Stimulated activated CD4-positive, alpha-beta T cell treated with anti-CD3 and anti-CD28 coated beads, TNF-alpha, amount 100 ng/mL, for 4 hours (primary cell): Measurements from ENCODE around the gene CNTN5.
"Not testable (repeated sequence)": the region's sequence is repeated elsewhere in the genome, so short reads cannot be mapped to it uniquely, and the experiment has no call there.

ENCODE experiments used
- DNase-seq, 3 experiments: peaks; one replicate each; pipeline ENCODE4 v3.0.0-alpha.2; 2020; ENCODE audit warnings: low read depth in 3 of 3

Gene CNTN5

GRCh38 chr11:99275521-99275920 is 254.8 kb downstream of the CNTN5 start:
- no peak for DNase-seq

- no peak for DNase-seq
Observed at GRCh38 chr11:99277281-99277680, 256.5 kb downstream of the CNTN5 start.

- no peak for DNase-seq
Observed at GRCh38 chr11:99279266-99279665, 258.5 kb downstream of the CNTN5 start.

GRCh38 chr11:99281331-99281730 is 260.6 kb downstream of the CNTN5 start:
- DNase-seq: no peak

GRCh38 chr11:99297925-99298324 is 277.2 kb downstream of the CNTN5 start:
- not testable (repeated sequence) for DNase-seq

- no peak for DNase-seq
Observed at GRCh38 chr11:99307510-99308088, 286.9 kb downstream of the CNTN5 start.

GRCh38 chr11:99311870-99312269 is 291.1 kb downstream of the CNTN5 start:
- DNase-seq: no peak

GRCh38 chr11:99316776-99317520 is 296.2 kb downstream of the CNTN5 start:
- no peak for DNase-seq

- DNase-seq: no peak
Observed at GRCh38 chr11:99320769-99321290, 300.1 kb downstream of the CNTN5 start.

- DNase-seq: no peak
Observed at GRCh38 chr11:99325847-99326246, 305.1 kb downstream of the CNTN5 start.

GRCh38 chr11:99327066-99327465 is 306.3 kb downstream of the CNTN5 start:
- DNase-seq: no peak

GRCh38 chr11:99327527-99327926 is 306.8 kb downstream of the CNTN5 start:
- DNase-seq: no peak

GRCh38 chr11:99333621-99334020 is 312.9 kb downstream of the CNTN5 start:
- no peak for DNase-seq

- no peak for DNase-seq
Observed at GRCh38 chr11:99343117-99343516, 322.4 kb downstream of the CNTN5 start.

GRCh38 chr11:99349151-99349673 is 328.5 kb downstream of the CNTN5 start:
- no peak for DNase-seq

GRCh38 chr11:99351624-99352023 is 330.9 kb downstream of the CNTN5 start:
- no peak for DNase-seq

GRCh38 chr11:99352642-99353041 is 331.9 kb downstream of the CNTN5 start:
- no peak for DNase-seq

GRCh38 chr11:99366546-99366945 is 345.8 kb downstream of the CNTN5 start:
- DNase-seq: no peak

- DNase-seq: no peak
Observed at GRCh38 chr11:99368583-99368982, 347.8 kb downstream of the CNTN5 start.

GRCh38 chr11:99370549-99371216 is 349.9 kb downstream of the CNTN5 start:
- DNase-seq: no peak

- DNase-seq: no peak
Observed at GRCh38 chr11:99371257-99371656, 350.5 kb downstream of the CNTN5 start.

GRCh38 chr11:99376463-99376862 is 355.7 kb downstream of the CNTN5 start:
- no peak for DNase-seq
